Stomach (tissue), 4 donors: ENCODE data around the gene CYP3A7.

Experiments used
- EP300 ChIP-seq: sonication (generic); formaldehyde crosslinking; IDR thresholded peaks from one replicate; pipeline ENCODE4 v1.6.1; 2017; ENCODE audit warnings: antibody characterized with exemption
- POLR2A ChIP-seq, 4 donors: fragments of 450-650 bp; IDR thresholded peaks; one replicate each; pipeline ENCODE4 v1.6.1; 2016; ENCODE audit warnings: antibody characterized with exemption in 4 of 4, control low read depth in 2 of 4, mild to moderate bottlenecking in 1 of 4, moderate library complexity in 1 of 4
- POLR2AphosphoS5 ChIP-seq, 3 donors: sonication (generic); formaldehyde crosslinking; IDR thresholded peaks; one replicate each; pipeline ENCODE4 v1.6.1; 2016; ENCODE audit warnings: antibody characterized with exemption in 3 of 3
- TF ChIP-seq, protein P1 (sequence below), 7 experiments: fragments of 450-650 bp in 4 of 7; fragments of 200-600 bp in 3 of 7; sonication (generic) in 3 of 7; IDR thresholded peaks; one replicate each; pipeline ENCODE4 v1.5.1; 2016 to 2019; ENCODE audit warnings: antibody characterized with exemption in 7 of 7, control low read depth in 2 of 7, mild to moderate bottlenecking in 1 of 7

DNA sequence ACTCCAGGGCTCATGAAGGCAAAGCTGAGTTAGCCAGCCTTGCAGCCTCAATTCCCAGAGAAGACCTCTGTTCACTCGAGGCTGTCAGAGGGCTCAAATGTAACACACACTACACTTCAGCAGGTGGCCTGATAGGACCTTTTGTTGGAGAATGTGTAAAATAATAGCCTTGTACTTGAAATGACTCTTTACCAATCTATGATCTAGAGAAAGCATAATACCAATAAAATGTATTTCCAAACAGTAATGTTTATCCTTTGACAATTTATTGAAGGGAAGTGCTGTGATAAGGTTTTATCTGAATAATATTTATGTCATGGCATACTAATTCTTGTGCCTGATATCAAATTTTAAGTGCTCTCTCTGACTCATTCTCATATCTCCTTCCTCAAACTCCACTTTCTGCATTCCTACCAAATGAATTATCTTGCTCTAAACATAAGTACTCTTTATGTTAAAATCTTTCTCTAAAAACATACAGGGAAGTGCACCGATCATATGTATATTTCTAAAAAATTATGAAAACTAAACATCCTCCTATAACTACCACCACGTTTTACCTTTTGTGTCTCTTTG is 20.9 kb downstream of the CYP3A7 start:
- TF ChIP-seq POLR2A (IDR thresholded peaks at IDR 0.05): no peak
- TF ChIP-seq, protein P1, sequence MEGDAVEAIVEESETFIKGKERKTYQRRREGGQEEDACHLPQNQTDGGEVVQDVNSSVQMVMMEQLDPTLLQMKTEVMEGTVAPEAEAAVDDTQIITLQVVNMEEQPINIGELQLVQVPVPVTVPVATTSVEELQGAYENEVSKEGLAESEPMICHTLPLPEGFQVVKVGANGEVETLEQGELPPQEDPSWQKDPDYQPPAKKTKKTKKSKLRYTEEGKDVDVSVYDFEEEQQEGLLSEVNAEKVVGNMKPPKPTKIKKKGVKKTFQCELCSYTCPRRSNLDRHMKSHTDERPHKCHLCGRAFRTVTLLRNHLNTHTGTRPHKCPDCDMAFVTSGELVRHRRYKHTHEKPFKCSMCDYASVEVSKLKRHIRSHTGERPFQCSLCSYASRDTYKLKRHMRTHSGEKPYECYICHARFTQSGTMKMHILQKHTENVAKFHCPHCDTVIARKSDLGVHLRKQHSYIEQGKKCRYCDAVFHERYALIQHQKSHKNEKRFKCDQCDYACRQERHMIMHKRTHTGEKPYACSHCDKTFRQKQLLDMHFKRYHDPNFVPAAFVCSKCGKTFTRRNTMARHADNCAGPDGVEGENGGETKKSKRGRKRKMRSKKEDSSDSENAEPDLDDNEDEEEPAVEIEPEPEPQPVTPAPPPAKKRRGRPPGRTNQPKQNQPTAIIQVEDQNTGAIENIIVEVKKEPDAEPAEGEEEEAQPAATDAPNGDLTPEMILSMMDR (IDR thresholded peaks at IDR 0.05): no peak
- no peak for TF ChIP-seq POLR2AphosphoS5 (IDR thresholded peaks at IDR 0.05)
- no peak for TF ChIP-seq EP300
